Activated CD8-positive, alpha-beta memory T cell treated with anti-CD3 and anti-CD28 coated beads, Interleukin-2, amount 50 U/mL, for 1 hour (primary cell): ENCODE data around the gene STAT6.
"Not testable (repeated sequence)": the region's sequence is repeated elsewhere in the genome, so short reads cannot be mapped to it uniquely, and the experiment has no call there.

Experiments used
- DNase-seq: peaks from one replicate; pipeline ENCODE4 v3.0.0-alpha.2; 2020; ENCODE audit errors: extremely low read depth

Gene STAT6

GRCh38 chr12:57126561-57126960, 15.4 kb upstream of the STAT6 start:
- DNase-seq, result no peak

DNA sequence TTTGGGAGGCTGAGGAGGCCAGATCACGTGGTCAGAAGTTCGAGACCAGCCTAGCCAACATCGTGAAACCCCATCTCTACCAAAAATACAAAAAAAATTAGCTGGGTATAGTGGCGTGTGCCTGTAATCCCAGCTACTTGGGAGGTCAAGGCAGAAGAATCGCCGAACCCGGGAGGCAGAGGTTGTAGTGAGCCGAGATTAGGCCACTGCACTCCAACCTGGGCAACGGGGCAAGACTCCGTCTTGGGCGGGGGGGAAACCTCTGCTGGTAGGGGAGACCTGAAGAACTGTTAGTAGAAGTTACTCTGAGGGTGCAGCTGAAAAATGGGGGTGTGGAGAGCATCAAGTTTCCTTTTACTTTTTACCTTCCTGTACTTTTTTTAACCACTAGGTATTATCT, 14.9 kb upstream of the STAT6 start:
- DNase-seq, result no peak

DNA sequence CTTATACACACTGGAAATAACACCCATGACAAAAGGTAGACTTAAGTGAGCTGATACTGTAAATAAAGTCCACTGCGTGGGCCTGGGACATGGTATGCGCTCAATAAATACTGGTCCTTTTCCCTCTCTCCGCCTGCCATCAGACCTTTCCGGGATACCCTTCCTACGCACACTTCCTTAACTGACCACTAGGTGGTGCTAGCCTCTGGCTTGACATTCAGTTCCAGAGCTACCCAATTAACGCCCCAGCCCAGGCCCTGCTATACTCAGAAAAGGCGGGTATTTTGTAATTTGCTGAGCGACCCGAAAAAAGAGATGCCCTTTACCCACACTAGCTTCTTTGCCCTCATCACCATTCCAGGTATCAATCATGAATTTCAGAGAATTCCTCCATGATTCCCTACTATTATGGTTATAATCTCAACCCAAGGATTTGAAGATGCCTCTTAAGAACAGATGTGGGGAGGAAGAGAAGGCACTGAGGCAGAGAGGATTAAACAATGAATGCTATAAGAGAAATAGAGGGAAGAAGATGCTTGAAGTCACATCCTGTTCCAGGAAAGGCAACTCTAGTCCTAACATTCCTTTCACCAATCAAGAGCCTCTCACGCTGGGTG, 13.2 kb upstream of the STAT6 start:
- peak; percentile 40 for DNase-seq

- no peak for DNase-seq
Observed at GRCh38 chr12:57123813-57124212, 12.7 kb upstream of the STAT6 start.

DNA sequence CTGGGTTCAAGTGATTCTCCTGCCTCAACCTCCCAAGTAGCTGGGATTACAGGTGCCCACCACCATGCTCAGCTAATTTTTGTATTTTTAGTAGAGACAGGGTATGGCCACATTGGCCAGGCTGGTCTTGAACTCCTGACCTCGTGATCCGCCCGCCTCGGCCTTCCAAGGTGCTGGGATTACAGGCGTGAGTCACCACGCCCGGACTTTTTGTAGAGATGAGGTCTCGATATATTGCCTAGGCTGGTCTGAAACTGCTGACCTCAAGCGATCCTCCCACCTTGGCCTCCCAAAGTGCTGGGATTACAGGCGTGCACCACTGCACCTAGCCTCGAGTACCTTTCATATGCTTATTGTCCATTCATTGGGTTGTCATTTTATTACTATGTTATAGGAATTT, 9.6 kb upstream of the STAT6 start:
- not testable (repeated sequence) for DNase-seq

DNA sequence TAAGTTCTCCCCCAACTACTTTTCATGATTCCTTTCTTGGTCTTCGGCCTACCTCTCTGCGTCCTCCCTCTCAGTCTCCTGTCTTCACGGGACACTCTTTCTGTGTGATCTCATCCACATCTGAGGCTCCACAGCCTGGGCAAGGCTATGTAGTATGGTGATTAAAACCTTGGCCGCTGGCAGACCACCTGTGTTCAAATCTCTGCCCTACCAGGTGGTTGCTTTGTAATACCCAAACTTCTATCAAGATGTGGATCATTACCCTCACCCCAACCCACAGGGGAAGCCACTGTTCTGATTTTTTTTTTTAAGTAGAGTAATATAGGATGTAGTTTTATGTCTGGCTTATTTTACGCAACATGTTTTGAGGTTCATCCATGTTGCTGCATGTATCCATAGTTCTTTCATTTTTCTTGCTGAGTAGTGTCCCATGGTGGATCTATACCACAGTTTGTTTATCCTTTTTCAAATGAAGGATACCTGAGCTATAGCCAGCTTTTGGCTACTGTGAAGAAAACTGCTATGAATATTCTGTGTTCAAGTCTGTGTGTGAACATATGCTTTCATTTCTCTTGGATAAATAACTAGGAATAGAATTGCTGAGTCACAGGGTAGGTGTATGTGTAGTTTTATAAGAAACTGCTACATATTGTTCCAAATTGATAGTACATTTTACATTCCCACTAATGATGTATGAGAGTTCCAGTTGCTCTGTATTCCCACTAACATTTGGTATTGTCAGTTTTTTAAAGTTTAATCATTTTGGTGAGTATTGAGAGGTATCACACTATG, 8.3 kb upstream of the STAT6 start:
- no peak for DNase-seq

DNA sequence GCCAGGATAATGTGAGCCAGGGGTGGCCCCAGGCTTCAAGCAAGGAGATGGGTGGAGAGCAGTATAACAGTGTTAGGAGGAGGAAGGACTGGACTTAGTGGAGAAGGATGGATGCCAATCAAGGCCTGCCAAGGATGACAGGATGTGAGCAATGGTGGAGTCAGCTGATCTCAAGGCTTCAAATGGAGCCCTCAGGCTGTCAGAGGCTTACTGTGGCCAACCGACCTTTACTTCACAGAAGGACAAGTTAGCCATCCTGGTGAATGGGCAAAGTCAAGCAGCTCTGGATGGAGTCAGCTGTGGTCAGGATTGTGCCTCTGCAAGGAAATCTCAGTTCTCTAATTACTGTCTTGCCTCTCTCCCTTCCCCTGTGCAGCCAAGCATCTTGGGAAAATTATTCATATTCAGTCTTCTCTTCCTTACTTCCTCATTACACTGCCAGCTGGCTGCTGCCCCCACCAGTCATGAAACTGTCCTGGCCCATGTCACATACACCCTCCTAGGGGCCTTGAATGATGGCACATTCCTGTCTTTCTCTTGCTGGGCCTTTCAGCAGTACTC, 7.6 kb upstream of the STAT6 start:
- DNase-seq, result no peak

GRCh38 chr12:57116580-57117281, 5.6 kb upstream of the STAT6 start:
- DNase-seq, result no peak

- no peak for DNase-seq
Observed at GRCh38 chr12:57112492-57113294, 1.5 kb upstream of the STAT6 start.

GRCh38 chr12:57110104-57111030, 795 bp downstream of the STAT6 start:
- DNase-seq, result no peak

- DNase-seq, result no peak
Observed at GRCh38 chr12:57109207-57110103, 1.7 kb downstream of the STAT6 start.

- DNase-seq, result no peak
Observed at GRCh38 chr12:57107456-57108155, 3.6 kb downstream of the STAT6 start.

- DNase-seq, result no peak
Observed at GRCh38 chr12:57106021-57106708, 5.0 kb downstream of the STAT6 start.

DNA sequence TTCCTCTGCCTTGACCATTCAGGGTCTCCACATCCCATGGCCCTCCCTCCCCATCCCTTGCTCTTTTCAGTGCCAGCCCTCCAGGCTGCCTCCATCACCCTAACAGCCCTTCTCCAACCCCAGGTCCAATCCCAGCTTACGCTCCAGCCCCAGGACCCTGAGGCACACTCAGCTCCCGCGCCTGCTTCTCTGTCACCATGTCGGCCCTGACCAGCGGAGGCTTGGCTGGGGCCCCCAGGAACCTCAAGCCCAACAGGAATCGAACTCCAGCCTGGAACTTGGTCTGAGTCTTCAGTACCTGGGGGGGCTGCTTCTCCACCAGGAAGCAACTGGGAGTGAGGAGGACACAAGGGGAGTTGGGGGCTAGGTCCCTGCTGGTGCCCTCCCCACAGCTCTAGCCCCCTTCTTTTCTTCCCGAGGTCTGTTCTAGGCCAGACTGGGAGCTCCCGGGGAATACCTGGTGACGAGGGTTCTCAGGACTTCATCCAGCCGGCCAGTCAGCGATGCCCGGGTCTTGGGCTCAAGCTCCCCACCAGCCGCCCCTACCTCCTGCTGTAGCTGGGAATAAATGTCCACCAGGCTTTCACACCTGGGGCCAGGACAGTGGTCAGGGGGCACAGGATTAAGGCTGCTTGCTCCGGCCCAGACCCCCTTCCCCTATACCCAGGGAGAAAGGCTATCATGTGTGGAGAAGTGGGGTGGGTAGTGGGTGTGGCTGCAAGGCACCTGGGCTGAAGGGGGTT, 6.0 kb downstream of the STAT6 start:
- DNase-seq, result no peak

GRCh38 chr12:57104292-57104910, 6.8 kb downstream of the STAT6 start:
- no peak for DNase-seq

GRCh38 chr12:57103856-57104255, 7.3 kb downstream of the STAT6 start:
- DNase-seq, result no peak
